Stimulated activated CD4-positive, alpha-beta T cell treated with anti-CD3 and anti-CD28 coated beads, TNF-alpha, amount 100 ng/mL, for 24 hours (primary cell): ENCODE data around the gene CFAP92.
"Not testable (repeated sequence)": the region's sequence is repeated elsewhere in the genome, so short reads cannot be mapped to it uniquely, and the experiment has no call there.

ENCODE experiments used
- DNase-seq, 3 experiments: peaks; one replicate each; pipeline ENCODE4 v3.0.0-alpha.2; 2020; ENCODE audit warnings: low read depth in 3 of 3

The CFAP92 gene

GRCh38 chr3:128864849-128865804 is 128.7 kb downstream of the CFAP92 start:
- DNase-seq = not testable (repeated sequence)

GRCh38 chr3:128864351-128864811 is 129.5 kb downstream of the CFAP92 start:
- no peak for DNase-seq

- DNase-seq = peak in 1 of 3 experiments; percentile 27
These were observed 130.3 kb downstream of the CFAP92 start for GRCh38 chr3:128863560-128863959.

- DNase-seq = no peak
These were observed 132.4 kb downstream of the CFAP92 start for GRCh38 chr3:128861491-128861890.
